Measurements from ENCODE around the gene CLSTN2. TPM values are rescaled to one million over a fixed set of nuclear protein-coding genes. Genes with fewer than 3 reads are reported as not detected.

CLSTN2 gene
- total RNA-seq, 2 experiments from 2014 or later: not detected

DNA sequence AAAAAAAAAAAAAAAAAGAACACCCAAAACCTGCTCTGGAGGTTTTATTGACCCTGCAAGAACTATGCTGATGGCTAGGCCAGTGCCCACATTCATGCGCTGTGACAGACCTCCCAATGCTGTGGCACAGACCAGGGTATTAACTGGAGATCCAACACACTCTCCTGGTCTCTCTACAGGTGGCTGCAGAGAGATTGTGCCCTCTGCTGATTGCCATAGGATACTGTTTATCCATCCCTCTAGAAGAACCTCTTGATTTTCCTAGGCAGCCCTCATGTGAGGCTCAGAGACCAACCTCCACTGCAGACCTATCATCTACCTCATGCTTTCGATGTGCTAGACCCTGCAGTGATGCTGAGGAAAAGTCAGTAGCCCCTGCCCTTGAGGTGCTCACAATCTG is 617.4 kb downstream of the CLSTN2 start:
- ChIA-PET CTCF (no interaction called here), POLR2A (no interaction called here)

DNA sequence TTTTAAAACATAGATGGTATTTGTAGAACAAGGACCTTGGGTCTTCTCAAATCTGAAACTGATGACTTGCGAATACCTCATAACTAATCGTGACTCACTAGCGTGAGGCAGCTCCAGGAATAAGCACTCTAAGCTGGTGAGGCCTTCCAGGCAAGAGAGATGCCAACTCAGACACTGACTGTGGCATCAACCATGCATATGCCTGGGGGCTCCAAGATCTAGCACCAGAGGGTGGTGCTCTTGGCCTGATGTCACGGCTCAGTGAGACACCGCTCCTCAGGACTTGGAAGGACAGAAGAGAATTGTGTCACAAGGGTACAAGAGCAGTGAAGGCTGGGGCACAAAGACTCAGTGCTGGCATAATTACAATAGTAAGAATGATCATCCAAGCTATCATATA is 617.9 kb downstream of the CLSTN2 start:
- ChIA-PET CTCF (no interaction called here), POLR2A (no interaction called here)

DNA sequence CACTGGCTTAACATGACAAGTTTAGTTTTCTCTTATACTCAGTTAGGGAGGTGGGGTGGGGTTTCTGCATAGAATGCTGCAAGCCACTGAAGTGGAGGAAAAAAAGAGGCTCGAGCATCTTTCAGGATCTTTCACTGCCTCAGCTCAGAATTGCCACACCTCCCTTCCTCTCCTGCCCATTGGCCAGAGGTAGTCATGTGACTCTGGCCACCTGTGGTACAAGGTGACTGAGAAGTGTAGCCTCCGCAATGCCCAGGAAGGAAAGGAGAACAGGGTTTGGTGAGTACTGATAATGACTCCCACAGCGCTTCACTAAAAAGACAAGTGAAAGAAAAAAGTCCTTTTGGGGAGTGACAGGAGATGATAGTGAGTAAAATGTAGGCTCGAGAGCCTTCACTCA is 618.6 kb downstream of the CLSTN2 start:
- CTCF ChIA-PET: no interaction called here
- POLR2A ChIA-PET: no interaction called here

DNA sequence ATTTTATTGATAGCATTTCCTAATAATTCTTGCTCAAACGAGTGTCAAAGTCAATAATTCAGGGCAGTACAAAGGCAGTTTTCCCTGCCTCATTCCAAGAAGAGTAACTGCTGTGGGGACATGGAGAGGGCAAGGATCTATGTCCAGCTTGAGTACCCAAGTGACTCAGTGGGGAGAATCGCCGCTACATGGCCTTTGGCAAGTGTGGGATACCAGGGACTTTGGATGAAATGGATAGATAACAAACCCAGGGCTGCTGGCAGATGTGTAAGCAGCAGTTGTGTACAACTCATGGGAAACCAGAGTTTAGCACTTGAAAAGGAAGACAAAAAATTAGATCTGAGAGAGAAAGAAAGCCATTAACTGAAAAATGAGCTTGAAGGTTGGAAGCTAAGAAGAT is 620.7 kb downstream of the CLSTN2 start:
- CTCF ChIA-PET: no interaction called here

DNA sequence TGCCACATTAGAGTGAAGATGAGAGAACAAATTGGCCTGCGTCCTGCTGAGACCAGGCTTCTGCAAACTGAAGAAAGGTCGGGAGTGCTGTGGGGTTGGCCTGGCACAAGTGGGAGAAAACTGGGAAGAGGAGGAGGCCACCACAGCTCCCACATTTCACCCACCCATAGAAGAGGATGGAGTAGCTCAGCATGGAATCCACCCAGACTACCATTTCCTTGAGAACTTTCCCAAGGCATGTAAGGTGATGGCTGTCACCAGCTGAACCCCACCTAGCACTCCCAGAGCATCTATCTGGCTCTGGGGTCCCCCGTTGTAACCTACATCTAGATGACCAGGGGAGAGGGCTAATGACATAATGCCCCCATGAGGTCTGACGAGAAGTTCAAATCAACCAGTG is 622.5 kb downstream of the CLSTN2 start:
- POLR2A ChIA-PET: no interaction called here
- CTCF ChIA-PET: interaction anchor here (1.6 kb wide), 1 partner anchor 10 kb away, joined by 3 read pairs; no protein-coding TSS in a partner anchor

More for the DNA sequence above, 620.7 kb downstream of the CLSTN2 start:
- POLR2A ChIA-PET: no interaction called here

DNA sequence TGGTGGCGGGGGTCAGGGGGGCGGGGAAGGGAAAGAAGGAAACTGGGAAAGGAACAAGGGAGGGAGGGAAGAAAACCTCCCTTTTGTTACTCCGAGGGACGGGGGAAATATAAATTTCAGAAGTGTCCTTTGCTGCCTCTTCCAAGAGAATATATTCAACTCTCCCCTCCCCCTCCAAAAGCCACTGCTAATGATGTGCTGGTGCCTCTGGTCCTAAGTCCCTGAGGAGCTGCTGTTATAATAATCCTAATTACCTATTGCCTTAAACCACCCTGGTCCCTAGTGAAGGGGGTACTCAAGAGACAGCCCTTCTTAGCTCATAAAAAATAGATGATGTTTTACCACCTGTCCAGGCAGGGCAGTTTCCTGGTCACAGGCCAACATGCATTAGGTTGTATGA is 624.6 kb downstream of the CLSTN2 start:
- ChIA-PET CTCF (no interaction called here), POLR2A (no interaction called here)

DNA sequence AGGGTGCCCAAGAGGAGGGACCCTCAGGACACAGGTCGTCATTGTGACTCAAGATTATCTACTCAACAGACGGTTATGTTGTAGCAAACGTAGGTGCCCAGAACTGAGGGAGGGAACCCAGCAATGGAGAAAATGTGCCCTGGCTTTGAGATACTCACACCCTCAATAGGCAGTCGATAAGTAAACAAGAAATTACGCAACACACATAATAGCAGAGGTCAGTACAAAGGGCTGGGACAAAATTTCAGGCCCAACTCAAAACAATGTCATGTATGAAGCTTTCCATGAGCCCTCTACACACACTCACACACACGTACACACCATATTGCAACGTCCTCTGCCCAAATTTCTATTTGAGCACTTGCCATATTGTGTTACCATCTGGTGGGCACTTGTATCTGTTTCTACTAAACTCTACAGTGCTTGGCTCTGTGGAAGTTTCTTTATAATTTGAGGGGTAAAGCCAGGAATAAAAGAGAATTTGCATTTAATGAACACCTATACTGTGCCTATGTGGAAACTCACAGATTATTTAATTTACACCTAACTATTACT is 628.3 kb downstream of the CLSTN2 start:
- POLR2A ChIA-PET: no interaction called here
- CTCF ChIA-PET: no interaction called here

DNA sequence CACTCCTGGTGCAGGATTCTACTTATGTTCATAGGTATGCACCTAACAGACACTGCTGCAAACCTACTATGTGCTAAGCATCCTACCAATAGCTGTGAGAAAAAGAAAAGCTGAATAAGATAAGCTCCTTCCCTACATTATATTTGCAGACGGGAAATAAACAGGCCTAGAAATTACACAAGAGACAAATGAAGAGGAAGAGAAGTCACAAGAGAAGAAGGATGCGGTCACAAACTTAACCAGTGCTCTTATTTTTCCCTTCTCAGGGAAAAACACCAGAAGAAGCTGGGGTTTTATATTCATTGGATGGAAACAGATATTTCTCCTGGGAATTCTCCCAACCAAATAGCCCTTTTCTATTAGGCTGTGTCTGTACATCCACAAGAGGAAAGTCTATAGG is 633.1 kb downstream of the CLSTN2 start:
- CTCF ChIA-PET: no interaction called here
- POLR2A ChIA-PET: no interaction called here

DNA sequence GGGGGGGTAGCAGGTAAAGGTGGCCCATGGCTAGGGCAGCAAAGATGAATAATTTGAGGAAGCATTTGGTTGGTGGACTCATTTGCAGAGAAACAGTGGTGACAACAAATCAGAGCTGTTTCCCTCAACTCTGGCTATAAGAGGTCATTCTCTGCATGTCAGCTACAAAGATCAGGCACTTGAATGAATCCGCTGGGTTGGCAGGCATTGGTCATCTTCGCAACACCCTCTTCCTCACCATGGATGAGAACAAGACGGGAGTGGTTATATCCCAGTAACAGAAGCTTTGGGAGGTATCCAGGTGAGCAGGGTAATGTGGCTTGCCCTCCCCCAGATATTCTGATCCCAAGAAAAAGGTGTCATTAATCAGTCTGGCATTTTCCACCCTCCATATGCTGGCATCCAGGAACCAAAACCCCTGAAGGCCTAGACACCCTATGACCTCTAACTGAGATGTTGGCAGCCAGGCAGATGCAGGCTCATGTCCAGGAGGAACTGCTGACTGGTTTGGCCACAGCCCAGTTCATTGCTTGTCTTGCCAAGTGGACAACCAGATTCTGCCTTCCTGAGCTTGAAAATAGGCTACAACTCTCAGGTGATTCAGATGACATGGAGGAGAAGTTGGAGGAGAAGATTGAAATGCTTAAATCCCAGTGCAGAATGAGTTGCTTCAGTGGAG is 634.0 kb downstream of the CLSTN2 start:
- POLR2A ChIA-PET: no interaction called here
- CTCF ChIA-PET: no interaction called here

DNA sequence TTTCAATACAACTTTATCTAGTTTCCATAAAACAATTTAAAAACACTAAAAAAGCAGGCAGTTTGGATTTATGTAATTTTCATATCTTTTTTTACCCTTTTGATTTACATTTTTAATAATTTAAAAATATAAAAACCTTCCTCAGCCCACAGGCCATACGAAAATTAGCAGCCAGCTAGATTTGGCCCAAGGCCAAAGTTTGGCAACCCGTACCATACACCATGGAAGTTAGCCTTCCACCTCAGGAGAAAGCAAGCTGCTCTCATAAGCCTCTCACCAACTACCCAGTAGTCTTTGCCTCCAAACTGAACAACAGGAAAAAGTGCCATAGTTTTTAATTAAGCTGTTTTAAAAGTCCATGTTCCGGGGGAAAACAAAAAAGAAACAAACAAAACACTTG is 635.6 kb downstream of the CLSTN2 start:
- ChIA-PET CTCF (no interaction called here), POLR2A (no interaction called here)

DNA sequence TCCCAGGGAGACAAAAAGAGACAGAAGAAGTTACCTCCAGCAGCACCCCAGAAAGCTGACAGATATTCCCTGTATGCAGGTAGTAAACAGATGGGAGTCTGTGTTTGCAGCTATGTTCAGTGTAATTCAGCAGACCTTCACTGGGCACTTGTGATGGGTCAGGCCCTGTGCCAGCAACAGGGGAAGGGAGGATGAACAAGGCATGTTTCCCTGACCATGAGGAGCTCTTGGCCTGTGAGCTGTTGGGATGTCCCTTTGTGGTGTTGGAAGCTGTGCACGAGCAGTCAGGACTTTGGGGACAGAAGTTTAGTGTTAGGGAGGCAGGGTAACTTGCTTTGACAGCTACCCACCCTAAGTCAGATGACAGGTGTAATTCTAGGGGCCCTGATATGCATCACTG is 636.9 kb downstream of the CLSTN2 start:
- CTCF ChIA-PET: no interaction called here
- POLR2A ChIA-PET: no interaction called here

DNA sequence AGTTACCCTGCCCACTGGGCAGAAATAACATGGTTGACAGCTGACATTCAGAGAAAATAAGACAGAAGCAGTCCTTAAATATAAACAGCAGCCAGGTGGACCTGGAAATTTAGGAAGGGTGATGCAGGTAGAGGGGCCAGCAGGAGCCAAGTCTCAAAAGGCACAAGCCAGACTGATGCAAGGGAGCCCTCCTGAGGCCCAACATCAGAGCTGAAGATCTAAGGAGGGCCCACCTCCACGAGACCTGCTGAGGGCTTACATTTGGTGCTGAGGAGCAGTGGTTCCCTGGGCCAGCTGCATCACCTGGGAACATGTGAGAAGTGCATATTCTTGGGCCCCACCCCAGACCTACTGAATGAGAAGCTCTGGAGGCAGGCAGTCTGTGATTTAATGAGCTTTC is 637.3 kb downstream of the CLSTN2 start:
- CTCF ChIA-PET: no interaction called here
- POLR2A ChIA-PET: no interaction called here

DNA sequence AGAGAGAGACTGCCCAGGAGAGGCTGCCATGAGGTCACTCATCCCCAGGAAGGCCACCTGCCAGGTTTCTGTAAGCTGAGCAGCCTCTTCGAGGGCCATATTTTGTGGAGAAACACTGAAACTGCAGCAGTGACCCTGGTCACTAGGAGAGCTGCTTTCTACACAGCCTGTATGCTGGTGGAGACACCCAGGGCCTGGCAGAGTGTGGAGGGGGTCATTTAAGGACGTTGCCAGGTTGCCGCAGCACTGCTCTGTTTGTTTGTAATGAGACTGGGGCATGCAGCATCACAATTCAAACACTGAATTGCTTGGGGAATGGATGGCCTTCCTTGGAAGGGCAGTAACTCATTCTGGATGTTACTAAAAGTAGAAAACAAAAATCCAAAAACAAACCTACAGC is 638.0 kb downstream of the CLSTN2 start:
- POLR2A ChIA-PET: no interaction called here
- CTCF ChIA-PET: no interaction called here

DNA sequence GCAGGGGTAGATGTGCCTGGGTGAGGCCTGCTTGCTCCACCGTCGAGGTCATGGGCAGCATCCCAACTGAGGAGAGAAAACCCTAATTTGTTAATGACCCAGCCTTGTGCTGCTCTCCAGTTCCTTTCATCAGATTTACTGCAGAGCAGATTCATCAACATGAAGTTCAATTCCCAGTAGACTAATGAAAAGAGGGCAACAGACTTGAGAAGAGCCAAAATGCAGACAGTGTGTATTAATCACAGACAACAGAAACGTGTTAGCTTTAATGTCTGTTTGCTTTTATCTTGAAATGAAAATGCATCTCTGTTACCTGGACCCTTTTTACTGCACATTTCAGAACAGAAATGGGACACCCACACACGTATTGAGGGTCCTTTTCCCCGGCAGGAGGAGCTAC is 639.4 kb downstream of the CLSTN2 start:
- ChIA-PET POLR2A (no interaction called here), CTCF (interaction anchor here (0.7 kb wide), 1 partner anchor 12 kb away, joined by 3 read pairs; no protein-coding TSS in a partner anchor)

DNA sequence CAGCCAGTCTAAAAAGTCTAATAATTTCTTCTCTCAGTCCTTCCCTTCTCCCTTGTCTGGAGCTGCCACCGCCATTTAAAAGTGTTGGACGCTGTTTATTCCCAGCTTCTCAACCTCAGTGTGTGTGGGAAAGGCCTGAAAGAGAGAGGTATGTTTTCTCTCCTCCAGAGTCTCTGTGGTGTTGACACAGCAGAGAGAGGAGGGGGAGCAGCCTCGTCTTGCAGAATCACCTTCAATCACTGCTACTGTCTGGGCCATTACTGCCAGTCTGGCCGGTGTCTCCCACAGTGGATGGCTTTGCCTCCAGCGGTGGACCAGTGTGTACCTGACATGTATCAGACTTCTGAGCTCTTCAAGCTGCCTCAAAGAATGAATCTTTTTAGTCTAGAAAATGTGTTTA is 641.5 kb downstream of the CLSTN2 start:
- CTCF ChIA-PET: no interaction called here
- POLR2A ChIA-PET: no interaction called here

DNA sequence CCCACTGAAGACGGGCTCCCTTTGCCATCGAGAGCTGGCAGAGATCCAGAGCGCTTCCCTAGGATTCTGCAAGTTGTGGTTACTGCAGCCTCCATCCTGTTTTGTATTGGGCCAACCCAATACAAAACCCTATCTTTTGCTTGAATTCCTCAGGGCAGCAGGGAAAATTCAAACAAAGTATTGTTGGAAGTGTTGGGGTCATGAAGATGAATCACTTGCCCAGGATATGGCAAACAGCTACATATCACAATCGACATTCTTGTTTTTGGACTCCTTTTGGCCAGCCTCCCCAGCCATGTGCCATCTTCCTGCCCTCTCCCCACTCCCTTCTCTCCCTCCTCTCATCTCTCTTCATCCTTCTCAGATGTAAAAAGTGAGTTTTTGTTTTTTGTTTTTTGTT is 642.9 kb downstream of the CLSTN2 start:
- CTCF ChIA-PET: no interaction called here
- POLR2A ChIA-PET: no interaction called here

DNA sequence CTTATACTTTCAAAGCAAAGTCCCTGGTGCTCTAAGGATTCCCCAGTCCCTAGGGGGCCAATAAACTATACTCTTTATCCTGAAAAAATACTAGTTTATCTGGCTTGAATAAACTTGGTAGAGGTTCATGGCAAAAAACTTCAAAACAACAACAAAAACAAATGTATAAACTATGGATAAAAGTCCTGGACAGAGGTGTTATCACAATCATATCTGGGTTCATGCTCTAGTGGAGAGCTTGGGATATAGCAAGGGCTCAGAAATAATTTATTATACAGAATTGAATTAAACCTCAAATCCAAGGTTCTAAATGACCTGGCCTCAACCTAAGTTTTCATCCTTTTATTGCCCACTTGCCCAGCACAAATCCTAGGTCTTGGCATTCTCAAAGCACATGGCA is 644.3 kb downstream of the CLSTN2 start:
- CTCF ChIA-PET: no interaction called here
- POLR2A ChIA-PET: no interaction called here

DNA sequence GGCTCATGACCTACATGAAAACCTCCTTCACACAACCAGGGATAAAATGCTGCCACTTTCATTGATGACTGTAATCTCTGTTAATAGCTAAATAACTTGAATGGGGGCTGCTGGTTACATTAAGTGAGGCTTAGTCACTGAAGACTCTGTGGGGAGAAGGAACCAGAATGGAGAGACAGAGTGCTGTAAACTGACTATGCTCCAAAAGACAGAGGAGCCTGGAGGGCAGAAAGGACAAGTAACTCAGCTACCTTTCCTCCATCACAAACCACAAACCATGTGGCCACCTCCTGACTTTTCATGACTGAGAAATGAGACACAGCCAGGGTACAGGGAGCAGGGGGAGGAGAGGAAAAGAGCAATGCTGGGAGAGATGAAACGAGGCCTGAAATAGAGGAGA is 645.8 kb downstream of the CLSTN2 start:
- ChIA-PET POLR2A (no interaction called here), CTCF (no interaction called here)

DNA sequence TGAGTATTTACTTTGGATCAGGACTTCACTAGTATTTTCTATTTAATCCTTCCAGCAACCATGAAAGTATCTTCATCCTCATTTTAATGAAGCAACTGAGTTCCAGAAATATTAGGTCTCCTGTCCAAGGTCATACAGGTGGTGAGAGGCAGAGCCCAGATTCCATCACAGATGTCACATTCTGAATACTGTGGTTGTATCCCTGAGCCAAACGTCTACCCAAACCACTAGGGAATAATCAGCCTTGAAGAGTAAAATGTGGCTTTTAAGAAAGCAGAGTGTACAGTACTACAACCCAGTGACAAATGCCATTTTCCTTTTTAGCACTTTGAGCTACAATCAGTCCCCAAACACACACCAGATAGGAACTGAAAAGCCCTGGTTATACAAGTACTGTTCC is 649.6 kb downstream of the CLSTN2 start:
- POLR2A ChIA-PET: no interaction called here
- CTCF ChIA-PET: no interaction called here

DNA sequence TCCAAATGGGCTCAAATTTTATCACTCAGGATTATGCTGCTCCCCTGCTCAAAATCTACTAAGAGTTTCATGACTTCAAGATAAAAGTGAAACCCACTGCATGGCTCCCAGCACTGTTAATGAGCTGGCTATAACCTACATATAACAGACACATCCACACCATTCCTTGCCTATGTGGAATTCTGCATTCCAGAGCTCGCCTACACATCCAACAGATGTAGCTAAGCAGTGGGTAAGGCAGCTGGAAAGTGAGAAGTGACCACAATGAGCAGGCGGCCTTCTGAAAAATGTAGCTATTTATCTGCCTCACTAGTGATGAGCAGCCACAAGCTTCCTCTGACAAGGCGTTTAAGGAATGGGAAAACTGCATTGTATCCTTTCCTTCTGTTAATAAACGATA is 650.8 kb downstream of the CLSTN2 start:
- ChIA-PET POLR2A (no interaction called here), CTCF (no interaction called here)

DNA sequence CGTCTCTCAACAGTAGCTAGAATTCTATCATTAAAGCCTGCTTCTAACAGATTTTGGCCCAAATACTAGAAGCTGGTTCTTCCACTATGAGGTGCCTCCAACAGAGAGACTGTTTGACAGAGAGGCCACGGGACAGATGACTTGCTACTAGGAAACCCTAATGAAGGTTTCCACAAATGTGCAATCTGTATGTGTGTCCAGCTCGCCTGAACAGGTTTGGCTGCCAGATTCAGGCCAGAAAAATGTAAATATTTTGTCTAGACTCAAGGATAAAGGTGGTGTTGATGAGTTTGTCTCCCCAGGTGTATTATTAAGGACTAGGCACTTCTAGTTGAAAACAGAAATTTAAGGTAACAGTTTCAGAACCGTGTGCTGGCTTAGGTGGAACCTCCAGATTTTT is 651.3 kb downstream of the CLSTN2 start:
- ChIA-PET CTCF (interaction anchor here (0.7 kb wide), 1 partner anchor 12 kb away, joined by 3 read pairs; no protein-coding TSS in a partner anchor), POLR2A (no interaction called here)

DNA sequence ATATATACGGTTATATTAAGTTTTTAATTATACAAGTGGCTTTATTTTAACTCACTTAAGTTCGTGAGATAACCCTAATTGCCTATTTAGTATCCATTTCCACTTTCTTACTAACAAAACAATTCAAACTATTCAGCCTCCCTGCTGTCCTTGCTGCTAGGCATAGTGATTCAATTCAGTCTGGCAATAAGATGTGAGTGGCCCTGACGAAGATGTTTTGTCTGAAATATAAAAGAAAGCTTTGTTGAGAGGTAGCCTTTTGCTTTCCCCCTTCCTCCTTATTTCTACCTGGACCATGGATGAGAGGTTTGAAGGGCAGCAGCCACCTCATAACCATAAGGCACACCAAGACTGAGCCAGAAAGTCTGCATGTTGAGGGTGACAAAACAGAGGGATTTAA is 653.6 kb downstream of the CLSTN2 start:
- ChIA-PET POLR2A (no interaction called here), CTCF (no interaction called here)

DNA sequence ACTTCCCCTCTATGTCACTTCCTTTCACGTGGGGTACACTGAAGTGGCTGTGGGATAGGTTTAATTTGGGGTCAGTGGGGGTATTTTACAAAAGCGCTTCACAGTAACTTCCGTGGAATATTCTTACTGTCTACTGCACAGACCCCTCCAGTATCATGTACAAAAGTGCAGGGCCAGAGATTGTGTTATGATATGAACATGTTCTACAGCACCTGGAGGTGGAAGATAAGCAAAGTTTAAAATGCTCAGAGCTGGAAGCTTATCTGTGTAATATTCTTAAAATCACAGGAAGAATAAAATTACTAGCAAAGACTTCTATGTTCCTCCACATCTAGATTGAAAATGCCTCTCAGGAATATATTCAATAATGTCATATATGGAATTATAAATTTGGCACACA is 658.8 kb downstream of the CLSTN2 start:
- POLR2A ChIA-PET: no interaction called here
- CTCF ChIA-PET: no interaction called here

Data from activated CD8-positive, alpha-beta memory T cell treated with anti-CD3 and anti-CD28 coated beads for 36 hours (primary cell).